HG03025 (cell line): ENCODE measurements around the gene RMND5B.
"Not testable (repeated sequence)": the region's sequence is repeated elsewhere in the genome, so short reads cannot be mapped to it uniquely, and the experiment has no call there.

ENCODE experiments used
- ATAC-seq: cut with Tn5 transposase; IDR thresholded peaks from one replicate; pipeline ENCODE4 v1.9.1; 2021; ENCODE audit warnings: mild to moderate bottlenecking, moderate library complexity; ENCODE audit not compliant: unreplicated experiment, low FRiP score

RMND5B gene

DNA sequence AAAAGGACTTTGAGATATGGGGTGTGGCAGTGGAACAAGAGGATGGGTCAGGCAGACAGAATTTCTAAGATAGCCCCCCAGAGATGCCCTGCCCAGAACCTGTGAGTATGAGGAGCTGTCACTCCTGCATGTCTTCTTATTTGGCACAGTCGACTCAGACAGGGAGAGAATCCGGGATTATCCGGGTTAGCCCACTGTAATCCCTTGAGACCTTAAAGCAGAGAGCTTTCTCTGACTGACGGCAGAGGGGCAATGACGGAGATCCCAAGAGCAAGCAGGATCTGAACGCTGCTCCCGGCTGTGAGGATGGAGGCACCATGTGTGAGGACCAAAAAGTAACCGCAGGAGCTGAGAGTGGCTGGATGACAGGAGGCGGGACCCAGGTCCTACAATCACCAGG is 31.7 kb downstream of the RMND5B start:
- ATAC-seq = no peak

DNA sequence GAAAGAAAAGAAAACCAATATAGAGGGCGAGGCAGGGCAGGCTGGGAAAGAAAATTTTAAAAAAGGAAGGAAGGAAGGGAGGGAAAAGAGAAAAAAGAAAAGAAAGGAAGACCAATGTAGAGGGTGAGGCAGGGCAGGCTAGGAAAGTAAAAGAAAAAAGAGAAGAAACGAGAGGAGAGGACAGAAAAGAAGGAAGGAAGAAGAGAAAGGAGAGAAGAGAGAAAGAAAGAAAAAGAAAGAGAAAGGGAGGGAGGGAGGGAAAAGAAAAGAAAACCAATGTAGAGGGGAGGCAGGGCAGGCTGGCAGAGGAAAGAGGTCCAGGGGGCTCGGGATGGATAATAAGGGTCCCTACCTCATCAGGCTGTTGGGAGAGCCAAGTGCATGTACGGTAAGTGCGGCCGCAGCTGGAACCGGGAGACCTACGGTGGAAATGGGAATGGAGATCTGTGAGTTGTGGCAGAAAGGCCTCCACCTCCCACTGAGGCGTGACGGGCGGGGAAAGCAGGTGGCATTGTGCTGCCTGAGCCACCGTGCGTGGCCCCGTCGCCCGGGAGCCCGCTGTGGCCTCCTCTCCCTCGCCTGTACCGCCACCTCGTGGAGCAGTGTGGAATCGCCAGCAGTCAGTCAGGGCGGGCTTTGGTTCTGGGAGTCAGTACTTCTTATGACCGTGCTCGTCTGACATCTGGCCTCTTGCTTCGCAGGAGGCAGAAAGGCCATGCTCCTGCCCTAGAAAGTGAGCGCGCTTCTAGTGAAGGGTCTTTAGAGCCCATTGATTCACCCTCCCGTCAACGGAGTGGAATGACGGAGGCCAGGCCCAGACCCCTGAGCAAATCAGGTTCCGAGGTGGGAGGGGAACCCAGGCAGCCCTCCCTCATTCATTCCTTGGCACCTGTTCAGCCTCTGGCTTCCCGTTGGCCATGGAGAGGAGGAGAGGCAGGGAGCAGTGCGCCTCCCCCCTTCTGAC is 33.2 kb downstream of the RMND5B start:
- peak; percentile 79 for ATAC-seq

DNA sequence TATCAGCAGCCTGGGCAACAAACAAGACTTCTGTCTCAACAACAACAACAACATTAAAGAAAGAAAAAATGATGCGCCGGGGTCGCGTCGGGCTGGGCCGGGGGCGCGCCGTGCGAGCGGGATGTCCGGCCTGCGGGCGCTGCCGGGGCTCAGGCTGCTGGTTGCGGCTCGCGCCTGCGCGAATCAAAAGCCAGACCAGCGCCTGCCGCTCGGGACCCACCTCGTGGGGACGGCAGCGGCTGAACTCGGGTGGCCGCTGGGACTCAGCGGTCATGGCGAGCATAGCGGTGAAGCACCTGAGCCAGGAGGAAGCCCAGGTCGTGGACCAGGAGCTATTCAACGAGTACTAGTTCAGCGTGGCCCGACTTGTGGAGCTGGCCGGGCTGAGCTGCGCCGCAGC is 34.8 kb downstream of the RMND5B start:
- no peak for ATAC-seq

DNA sequence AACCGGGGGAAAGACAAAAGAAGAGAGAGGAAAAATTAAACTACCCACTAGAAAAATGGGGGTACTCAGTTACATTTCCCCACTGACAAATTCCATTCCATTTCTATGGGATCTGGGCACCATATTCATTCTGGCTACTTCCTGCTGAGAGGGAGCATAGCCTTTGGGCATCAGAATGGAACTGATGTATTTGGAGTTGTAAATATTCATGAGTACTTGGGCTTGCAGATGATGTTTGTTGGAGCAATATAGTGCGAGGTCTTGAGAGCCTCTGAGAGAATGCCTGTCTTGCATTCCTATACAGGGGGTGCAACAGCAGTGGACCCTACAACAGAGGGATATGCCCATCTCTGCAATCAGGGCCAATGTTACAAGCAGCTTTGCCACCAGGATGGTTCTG is 39.6 kb downstream of the RMND5B start:
- ATAC-seq = no peak

DNA sequence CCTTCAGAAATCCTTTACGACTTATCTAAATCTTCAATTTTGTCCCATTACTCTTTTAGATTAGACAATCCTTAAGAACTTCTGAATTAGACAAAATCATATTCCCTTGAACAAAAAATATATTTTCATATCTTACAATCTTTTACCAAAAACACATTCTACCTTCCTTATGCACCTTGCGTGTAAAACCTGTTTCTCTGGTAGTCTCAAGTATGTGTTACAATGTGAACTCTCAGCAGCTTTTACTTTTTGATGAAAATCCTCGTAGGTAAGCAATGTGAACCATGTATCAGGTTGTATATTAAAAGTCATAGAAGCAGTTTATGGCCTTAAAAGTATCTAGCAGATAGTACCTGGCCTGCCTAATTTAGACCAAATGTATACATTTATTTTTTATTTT is 43.6 kb downstream of the RMND5B start:
- no peak for ATAC-seq

DNA sequence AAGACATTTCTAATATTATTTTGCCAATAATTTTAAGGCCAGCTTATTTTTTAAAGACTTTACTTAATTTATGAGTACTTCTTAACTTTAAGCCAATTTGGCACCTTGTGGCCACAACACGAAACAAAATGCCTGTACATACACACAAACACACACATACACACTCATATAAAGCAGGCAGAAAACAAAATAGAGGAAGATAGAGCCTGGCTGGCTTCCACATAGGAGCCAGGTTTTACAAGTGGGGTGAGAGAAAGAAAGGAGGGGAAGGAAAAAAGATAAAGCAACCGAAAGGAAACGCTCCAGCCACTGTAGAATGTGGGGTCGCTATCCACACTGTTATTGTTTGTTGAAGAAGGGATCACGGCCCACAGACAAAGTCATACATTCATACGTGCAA is 46.0 kb downstream of the RMND5B start:
- ATAC-seq = no peak

DNA sequence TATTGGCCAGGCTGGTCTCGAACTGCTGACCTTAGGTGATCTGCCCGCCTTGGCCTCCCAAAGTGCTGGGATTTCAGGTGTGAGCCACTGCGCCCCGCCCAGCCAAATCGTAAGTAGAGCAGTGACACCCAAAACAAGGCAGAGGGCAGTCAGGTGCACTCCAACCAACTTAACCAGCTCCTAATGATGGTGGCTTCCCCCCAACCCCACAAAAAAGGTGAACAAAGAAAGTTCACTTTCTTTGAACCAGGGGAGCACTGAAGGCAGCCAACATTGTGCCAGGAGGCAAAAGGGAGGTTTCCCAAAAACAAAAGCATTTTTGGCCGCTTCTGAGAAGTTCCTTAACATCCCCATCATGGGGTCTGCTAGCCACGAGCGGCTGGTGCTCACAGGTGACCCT is 46.8 kb downstream of the RMND5B start:
- no peak for ATAC-seq

DNA sequence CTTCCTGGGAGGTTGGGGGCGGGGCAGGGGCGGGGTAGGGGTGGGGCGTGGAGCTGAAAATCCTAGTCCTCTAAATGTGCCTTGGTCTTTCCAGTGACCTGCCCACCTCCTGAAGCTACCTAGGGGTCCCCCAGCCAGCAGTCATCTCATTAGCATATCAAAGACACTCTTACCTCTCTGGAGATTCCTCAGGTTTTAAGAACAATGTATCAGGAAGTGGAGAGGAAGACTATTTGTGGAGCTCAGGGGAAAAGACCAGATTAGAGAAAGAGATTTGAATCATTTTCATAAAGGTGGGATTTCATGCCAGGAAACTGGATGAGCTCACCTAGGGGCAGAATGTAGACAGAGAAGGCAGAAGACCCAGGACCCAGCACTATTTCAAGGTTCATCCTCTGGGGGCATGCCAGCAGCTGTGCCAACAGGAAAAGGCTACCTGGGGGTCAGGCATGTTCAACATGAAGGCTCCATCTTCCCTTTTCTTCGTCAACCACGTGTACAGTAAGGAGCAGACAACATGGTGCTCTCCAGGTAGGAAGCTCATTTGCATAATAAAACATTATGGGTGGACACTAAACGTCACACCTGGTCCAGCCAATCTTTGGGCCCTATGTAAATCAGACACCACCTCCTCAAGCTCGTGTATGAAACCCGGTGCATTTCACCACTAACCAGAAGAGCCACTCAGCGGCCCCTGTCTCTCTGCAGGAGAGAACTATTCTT is 49.5 kb downstream of the RMND5B start:
- ATAC-seq = no peak

DNA sequence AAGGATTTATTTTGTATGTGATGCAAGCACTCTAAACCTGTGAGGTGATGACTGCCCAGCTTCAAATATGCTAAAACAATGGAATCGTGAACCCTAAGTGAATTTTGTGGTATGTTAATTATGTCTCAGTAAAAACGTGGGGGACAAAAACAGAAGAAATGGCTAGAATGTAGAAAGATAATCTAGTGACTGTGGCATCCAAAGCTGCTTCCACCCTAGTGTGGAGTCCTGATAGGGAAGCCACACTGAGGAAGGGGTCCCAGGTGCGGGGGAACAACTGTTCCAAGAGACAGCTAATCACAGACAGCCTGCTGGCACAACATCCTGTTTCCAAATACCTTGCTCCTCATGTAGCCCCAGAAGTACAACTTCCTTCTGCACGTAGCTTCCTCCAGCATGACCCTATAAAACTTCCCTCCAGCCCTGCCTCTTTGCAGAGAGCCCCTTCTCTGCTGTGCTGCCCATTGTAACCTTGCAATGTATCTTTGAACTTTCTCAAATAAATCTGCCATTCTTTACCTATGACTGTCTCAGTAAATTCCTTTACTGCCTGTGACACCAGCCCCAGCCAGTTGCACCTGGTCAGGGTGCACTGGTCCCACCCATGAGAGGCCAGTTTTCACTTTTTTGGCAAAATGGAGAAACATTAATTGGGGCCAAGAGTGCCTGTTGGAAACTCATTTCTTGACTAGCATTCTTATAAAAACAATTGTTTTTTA is 51.5 kb downstream of the RMND5B start:
- ATAC-seq = no peak

DNA sequence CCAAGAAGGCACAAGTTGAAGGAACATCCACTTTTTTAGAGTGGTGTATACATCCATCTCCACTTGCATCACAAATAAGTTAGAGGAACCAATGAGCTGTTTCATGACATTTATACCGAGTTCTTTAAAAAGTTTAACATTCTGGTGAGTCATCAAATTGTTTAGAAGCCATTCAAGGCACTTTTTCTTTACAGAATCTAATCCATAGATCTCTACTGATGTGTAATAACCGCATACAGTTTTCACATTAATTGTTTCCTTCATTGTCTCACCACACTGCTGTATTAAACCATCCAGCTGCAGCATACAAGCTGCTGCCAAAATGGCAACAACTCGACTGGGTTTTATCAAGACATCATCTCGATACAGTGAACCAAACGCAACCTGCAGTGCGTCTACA is 55.6 kb downstream of the RMND5B start:
- no peak for ATAC-seq

DNA sequence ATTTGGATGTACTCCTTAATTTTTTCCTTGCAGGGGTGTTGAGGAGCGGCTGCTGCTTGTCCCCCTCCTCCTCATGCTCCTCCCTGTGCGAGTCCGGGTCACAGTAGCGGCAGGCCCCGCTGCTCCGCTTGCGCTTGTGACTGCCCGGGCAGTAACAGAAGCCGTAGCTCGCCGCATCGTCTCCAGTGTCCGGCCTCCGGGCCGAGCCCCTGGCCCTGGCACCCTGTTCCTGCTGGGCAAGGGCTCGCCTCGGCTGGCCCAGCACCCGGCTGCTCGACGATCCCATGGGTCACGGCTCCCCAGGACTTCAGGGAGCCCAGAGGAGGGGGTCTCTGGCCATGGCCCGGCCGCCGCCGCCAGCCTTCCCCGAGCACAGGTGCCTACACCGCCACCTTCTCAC is 56.2 kb downstream of the RMND5B start, which contains the start of gene GMCL2:
Gene GMCL2 (minus strand): TSS at position 358 of the 400 bp plus-strand sequence. CDS start 72 bp downstream, at position 286.
- no peak for ATAC-seq

DNA sequence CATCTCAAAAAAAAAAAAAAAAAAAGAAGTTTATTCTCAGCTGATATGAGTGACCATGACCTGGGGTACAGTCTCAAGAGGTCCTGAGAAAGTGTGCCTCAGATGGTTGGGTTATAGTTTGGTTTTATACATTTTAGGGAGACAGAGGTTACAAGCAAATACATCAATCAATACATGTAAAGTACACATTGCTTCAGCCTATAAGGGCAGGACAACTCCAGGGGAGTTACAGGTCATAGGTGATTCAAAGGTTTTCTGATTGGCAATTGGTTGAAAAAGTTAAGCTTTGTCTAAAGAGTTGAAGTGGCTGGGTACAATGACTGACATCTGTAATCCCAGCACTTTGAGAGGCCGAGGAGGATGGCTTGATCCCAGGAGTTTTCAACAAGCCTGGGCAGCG is 58.6 kb downstream of the RMND5B start:
- no peak for ATAC-seq

DNA sequence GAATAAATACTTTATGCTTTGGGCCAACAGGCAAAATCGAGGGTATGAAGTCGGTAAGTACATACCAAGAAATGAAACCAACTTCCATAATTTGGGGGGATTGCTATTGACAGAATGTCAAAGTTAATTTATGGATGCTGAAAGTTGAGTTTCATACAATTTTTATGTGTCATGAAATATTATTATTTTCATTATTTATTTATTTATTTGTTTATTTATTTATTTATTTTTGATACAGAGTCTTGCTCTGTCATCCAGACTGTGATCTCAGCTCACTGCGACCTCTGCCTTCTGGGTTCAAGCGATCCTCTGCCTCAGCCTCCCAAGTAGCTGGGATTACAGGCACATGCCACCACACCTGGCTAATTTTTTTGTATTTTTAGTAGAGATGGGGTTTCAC is 60.8 kb downstream of the RMND5B start:
- no peak for ATAC-seq

DNA sequence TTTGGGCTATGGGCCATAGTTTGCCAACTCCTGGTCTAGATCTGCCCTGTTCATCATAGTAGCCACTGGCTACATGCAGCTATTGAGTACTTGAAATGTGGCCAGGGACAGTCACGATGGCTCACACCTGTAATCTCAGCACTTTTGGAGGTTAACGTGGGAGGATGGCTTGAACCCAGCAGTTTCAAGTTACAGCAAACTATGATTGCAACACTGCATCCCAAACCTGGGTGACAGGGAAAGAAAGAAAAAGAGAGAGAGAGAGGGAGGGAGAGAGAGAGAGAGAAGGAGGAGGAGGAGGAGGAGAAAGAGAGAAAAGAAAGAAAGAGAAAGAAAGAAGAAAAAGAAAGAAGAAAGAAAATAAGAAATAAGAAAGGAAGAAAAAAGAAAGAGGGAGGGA is 61.4 kb downstream of the RMND5B start:
- no peak for ATAC-seq

DNA sequence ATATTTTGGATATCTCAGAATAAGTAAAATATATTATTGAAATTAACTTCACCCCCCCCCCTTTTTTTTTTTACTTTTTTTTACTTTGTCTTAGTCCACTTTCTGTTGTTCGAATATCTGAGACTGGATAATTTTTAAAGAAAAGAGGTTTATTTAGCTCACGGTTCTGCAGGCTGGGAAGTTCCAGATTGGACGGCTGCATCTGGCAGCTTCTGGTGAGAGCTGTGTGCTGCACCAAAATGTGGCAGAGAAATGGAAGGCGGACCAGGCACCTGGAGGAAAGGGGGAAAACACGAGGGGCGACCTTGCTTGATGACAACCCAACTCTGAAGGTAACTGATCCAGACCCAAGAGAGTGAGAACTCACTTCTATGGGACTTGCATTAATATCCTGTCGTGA is 62.0 kb downstream of the RMND5B start:
- no peak for ATAC-seq

DNA sequence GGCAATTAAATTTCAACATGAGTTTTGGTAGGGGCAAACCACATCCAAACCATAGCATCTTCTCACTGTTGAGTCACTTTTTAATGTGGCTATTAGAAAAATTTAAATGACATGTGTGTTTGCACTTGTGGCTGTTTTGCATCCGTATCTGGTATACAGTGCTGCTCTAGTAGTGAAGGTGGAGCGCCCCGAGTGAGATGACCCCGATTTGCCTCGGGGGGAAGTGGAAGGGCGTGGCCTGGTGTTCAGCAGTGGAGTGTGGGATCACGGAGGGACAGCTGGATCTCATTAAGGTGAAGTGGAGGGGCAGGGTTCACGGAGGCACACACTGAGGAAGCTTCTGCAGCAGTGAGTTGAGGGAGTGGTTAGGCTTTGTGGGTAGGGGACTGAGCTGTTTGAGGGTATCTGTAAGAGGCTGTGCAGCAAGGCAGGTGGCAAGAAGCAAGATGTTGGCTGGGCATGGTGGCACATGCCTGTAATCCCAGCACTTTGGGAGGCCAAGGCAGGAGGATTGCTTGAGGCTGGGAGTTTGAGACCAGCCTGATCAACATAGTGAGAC is 62.5 kb downstream of the RMND5B start:
- no peak for ATAC-seq

DNA sequence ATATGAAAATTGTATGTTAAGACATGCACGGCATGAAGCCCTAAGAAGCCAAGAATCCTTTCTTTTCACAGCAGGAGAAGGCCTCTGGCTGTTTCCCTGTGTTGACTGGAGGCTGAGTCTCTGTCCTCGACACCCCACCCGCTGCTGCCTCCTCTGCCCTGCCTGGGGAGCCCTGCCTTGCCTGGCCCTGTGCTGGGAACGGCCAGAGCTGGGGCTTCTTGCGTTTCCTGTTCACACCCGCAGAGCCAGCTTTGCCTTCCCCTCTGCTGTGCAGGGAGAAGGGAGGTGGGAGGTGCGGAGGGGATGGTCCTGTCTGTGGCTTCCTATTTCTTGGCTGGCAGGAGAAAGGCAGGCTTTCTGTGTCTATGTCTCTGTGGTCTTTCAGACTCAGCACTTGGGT is 63.2 kb downstream of the RMND5B start:
- ATAC-seq = no peak

DNA sequence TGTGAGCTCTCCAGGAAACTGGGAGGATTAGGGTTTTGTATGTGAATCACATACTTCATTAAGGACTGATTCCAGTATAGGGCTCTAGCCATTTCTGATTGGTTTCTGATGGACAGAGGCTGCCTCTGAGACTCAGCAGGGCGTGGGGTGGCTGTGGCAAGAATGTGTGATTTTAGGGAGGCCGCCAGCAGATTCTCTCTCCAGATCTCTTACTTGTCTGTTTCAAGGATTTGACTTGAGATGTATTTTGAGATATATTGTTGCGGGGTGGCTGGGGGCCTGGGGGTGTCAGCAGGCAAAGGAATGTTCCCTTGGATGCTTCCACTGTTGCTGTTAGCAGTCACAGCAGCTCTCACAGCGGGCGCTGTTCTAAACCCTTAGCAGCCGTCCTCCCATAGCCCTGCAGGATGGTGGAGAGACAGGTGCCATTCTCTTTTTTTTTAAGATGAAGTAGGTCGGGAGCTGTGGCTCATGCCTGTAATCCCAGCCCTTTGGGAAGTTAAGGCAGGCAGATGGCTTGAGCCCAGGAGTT is 65.5 kb downstream of the RMND5B start:
- no peak for ATAC-seq

DNA sequence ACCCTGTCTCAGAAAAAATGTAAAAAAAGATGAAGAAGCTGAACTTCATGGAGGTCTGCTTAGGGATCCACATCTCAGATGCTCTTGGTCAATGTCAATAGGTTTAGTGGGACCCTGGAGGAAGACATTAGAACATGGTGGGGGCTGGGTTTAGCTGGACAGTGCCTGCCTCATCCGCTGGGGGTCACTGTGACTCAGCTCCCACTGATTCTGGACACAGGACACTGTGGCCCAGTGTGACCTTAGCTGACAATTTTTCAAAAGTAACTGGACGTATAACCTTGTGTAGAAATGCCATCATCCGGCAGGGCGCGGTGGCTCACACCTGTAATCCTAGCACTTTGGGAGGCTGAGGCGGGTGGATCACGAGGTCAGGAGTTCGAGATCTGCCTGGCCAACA is 66.2 kb downstream of the RMND5B start:
- no peak for ATAC-seq

DNA sequence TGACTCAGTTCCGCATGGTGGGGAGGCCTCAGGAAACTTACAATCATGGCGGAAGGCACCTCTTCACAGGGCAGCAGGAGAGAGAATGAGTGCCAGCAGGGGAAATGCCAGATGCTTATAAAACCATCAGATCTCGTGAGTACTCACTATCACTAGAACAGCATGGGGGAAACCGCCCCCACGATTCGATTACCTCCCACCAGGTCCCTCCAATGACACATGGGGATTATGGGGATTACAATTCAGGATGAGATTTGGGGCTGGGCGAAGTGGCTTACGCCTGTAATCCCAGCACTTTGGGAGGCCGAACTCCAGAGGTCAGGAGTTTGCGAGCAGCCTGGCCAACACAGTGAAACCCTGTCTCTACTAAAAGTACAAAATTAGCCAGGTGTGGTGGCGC is 67.3 kb downstream of the RMND5B start:
- not testable (repeated sequence) for ATAC-seq
